ENCODE results near the gene RPS19BP1. TPM values are rescaled to one million over a fixed set of nuclear protein-coding genes. Genes with fewer than 3 reads are reported as not detected.

Gene RPS19BP1
- total and polyA plus RNA-seq, 2 experiments from 2014 or later, result 84.0 to 117 TPM

DNA sequence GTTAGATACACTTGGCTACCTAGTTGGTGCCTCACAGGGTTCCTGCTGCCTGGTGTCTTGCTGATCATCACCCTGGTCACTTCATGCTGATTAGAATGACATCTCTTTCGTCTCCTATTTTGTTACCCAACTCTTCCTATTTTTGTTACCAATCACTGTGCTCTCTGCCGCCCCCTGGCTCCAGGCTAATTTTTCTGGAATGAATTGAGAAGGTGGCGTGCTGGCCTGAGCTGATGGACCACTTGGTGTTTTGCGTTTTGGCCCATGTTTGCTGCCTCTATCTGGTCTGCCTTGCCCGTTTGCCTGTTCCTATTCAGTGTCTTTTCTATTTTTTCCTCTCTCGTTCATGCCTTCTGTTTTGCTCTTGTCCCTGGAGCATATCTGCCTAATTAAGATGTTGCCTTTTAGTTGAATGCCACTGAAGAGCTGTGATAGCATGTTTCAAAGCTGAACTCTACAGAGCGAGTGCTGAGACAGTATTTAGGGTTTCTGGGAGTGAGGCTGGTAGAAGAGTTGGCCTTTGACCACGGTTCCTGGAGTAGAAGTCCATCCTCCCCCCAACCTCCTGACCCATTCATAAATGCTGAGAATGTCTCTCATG lies 18.1 kb downstream of the RPS19BP1 start:
- WGBS (ENCODE audit: low lambda C conversion rate, missing lambda C conversion rate), result 64% methylated on average over 8 of the region's 8 CpGs
- H3K4me2 ChIP-seq, result no peak overlapping the region
- H3K4me3 ChIP-seq, result no peak overlapping the region
- peak; percentile 62 for DNase-seq (ENCODE audit: low spot score)
- peaks cover 62% of the 10 kb centered on the region for H3K79me2 ChIP-seq
- peaks cover 11% of the 10 kb centered on the region for H3K4me1 ChIP-seq (ENCODE audit: insufficient read depth)
- no peak overlapping the region for H3K27ac ChIP-seq
- no peak for TF ChIP-seq EZH2phosphoT487 (IDR thresholded peaks at IDR 0.05; ENCODE audit: low read depth, severe bottlenecking, unreplicated experiment)
- TF ChIP-seq, protein P1, sequence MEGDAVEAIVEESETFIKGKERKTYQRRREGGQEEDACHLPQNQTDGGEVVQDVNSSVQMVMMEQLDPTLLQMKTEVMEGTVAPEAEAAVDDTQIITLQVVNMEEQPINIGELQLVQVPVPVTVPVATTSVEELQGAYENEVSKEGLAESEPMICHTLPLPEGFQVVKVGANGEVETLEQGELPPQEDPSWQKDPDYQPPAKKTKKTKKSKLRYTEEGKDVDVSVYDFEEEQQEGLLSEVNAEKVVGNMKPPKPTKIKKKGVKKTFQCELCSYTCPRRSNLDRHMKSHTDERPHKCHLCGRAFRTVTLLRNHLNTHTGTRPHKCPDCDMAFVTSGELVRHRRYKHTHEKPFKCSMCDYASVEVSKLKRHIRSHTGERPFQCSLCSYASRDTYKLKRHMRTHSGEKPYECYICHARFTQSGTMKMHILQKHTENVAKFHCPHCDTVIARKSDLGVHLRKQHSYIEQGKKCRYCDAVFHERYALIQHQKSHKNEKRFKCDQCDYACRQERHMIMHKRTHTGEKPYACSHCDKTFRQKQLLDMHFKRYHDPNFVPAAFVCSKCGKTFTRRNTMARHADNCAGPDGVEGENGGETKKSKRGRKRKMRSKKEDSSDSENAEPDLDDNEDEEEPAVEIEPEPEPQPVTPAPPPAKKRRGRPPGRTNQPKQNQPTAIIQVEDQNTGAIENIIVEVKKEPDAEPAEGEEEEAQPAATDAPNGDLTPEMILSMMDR (IDR thresholded peaks at IDR 0.05; ENCODE audit: poor library complexity), result peak; percentile 70
- TF ChIP-seq EZH2 (IDR thresholded peaks at IDR 0.05; ENCODE audit: borderline replicate concordance), result no peak
- peaks cover 13% of the 10 kb centered on the region for H4K20me1 ChIP-seq (ENCODE audit: insufficient read depth, poor library complexity, severe bottlenecking)
- H3K36me3 ChIP-seq (replicated peaks; ENCODE audit: insufficient read depth, low read depth), result no peaks in the 10 kb centered on the region
- H3K9me3 ChIP-seq (ENCODE audit: low read depth), result no peaks in the 10 kb centered on the region
- no peaks in the 10 kb centered on the region for H3K9me2 ChIP-seq (replicated peaks; ENCODE audit: insufficient read depth)
- H2AFZ ChIP-seq, result no peak overlapping the region
- no peaks in the 10 kb centered on the region for H3K27me3 ChIP-seq

DNA sequence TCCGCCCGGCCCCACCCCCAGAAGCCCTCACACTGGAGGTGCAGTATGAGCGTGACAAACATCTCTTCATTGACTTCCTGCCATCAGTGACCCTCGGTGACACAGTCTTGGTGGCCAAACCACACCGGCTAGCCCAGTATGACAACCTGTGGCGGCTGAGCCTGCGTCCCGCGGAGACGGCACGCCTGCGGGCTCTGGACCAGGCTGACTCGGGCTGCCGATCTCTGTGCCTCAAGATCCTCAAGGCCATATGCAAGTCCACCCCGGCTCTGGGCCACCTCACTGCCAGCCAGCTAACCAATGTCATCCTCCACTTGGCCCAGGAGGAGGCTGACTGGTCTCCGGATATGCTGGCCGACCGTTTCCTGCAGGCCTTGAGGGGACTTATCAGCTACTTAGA lies 18.8 kb downstream of the RPS19BP1 start:
- H3K27ac ChIP-seq, result no peak overlapping the region
- 97% methylated on average over 18 of the region's 18 CpGs for WGBS (ENCODE audit: low lambda C conversion rate, missing lambda C conversion rate)
- no peak overlapping the region for H3K4me3 ChIP-seq
- no peaks in the 10 kb centered on the region for H3K36me3 ChIP-seq (replicated peaks; ENCODE audit: insufficient read depth, low read depth)
- H3K79me2 ChIP-seq, result peaks cover 67% of the 10 kb centered on the region
- TF ChIP-seq, protein P1 (IDR thresholded peaks at IDR 0.05; ENCODE audit: poor library complexity), result no peak
- no peak for TF ChIP-seq EZH2 (IDR thresholded peaks at IDR 0.05; ENCODE audit: borderline replicate concordance)
- no peak for TF ChIP-seq EZH2phosphoT487 (IDR thresholded peaks at IDR 0.05; ENCODE audit: low read depth, severe bottlenecking, unreplicated experiment)
- H3K4me1 ChIP-seq (ENCODE audit: insufficient read depth), result peaks cover 8% of the 10 kb centered on the region
- H2AFZ ChIP-seq, result no peak overlapping the region
- H3K4me2 ChIP-seq, result no peak overlapping the region
- DNase-seq (ENCODE audit: low spot score), result no peak
- H4K20me1 ChIP-seq (ENCODE audit: insufficient read depth, poor library complexity, severe bottlenecking), result peaks cover 16% of the 10 kb centered on the region
- H3K9me3 ChIP-seq (ENCODE audit: low read depth), result no peaks in the 10 kb centered on the region
- no peaks in the 10 kb centered on the region for H3K27me3 ChIP-seq
- no peaks in the 10 kb centered on the region for H3K9me2 ChIP-seq (replicated peaks; ENCODE audit: insufficient read depth)

DNA sequence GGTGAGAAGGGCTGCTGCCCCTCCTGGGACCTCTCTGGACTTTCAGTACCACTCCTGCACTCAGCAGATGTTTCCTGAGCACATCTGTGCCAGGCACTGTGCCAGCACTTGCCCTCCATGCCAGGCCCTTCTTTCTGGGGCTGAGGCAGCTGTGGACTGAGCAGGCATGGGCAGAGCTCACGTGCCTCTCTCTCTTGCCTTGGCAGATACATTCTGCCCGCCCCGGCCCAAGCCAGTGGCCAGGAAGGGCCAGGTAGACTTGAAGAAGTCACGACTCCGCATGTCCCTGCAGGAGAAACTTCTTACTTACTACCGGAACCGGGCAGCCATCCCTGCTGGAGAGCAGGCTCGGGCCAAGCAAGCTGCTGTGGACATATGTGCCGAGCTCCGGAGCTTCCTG lies 20.5 kb downstream of the RPS19BP1 start:
- H3K79me2 ChIP-seq, result peaks cover 63% of the 10 kb centered on the region
- H2AFZ ChIP-seq, result no peak overlapping the region
- 98% methylated on average over 10 of the region's 10 CpGs for WGBS (ENCODE audit: low lambda C conversion rate, missing lambda C conversion rate)
- H3K9me2 ChIP-seq (replicated peaks; ENCODE audit: insufficient read depth), result no peaks in the 10 kb centered on the region
- no peak overlapping the region for H3K4me3 ChIP-seq
- TF ChIP-seq EZH2phosphoT487 (IDR thresholded peaks at IDR 0.05; ENCODE audit: low read depth, severe bottlenecking, unreplicated experiment) (no peak), EZH2 (IDR thresholded peaks at IDR 0.05; ENCODE audit: borderline replicate concordance) (no peak)
- TF ChIP-seq, protein P1 (IDR thresholded peaks at IDR 0.05; ENCODE audit: poor library complexity), result no peak
- H3K27me3 ChIP-seq, result no peaks in the 10 kb centered on the region
- no peaks in the 10 kb centered on the region for H3K4me1 ChIP-seq (ENCODE audit: insufficient read depth)
- DNase-seq (ENCODE audit: low spot score), result no peak
- no peak overlapping the region for H3K27ac ChIP-seq
- H4K20me1 ChIP-seq (ENCODE audit: insufficient read depth, poor library complexity, severe bottlenecking), result peaks cover 16% of the 10 kb centered on the region
- H3K9me3 ChIP-seq (ENCODE audit: low read depth), result no peaks in the 10 kb centered on the region
- H3K4me2 ChIP-seq, result no peak overlapping the region
- no peaks in the 10 kb centered on the region for H3K36me3 ChIP-seq (replicated peaks; ENCODE audit: insufficient read depth, low read depth)

Data from hepatocyte (in vitro differentiated cells).